ENCODE results near the gene CBX2. TPM values are rescaled to one million over a fixed set of nuclear protein-coding genes. Genes with fewer than 3 reads are reported as not detected.

Gene CBX2
- polyA plus RNA-seq, 1 of the 3 experiments (the other 2 are of a cell fraction) = 22.4 TPM

- ChIA-PET CTCF (interaction anchor here (0.9 to 7.1 kb wide), 6 partner anchors 7 to 86 kb away, joined by 4 to 65 read pairs (median 10); partner anchors contain the start of gene CBX4), POLR2A (interaction anchor here (1.8 kb wide), 1 partner anchor 17 kb away, joined by 7 read pairs; no protein-coding TSS in a partner anchor)
- peaks cover under 1% of the 10 kb centered on the region; the same call in 1 of the 2 replicates for H3K79me2 ChIP-seq (ENCODE audit: insufficient read depth)
- peaks cover 7% of the 10 kb centered on the region; the same call in 1 of the 2 replicates for H4K20me1 ChIP-seq (ENCODE audit: insufficient read depth)
- TF ChIP-seq ELF1 (IDR thresholded peaks at IDR 0.05) (no peak), NRF1 (IDR thresholded peaks at IDR 0.05; ENCODE audit: low read depth, low read length) (no peak), RAD21 (IDR thresholded peaks at IDR 0.05; ENCODE audit: low read length) (no peak), FOSL2 (IDR thresholded peaks at IDR 0.05; ENCODE audit: borderline replicate concordance, low read depth) (no peak), POLR2AphosphoS5 (IDR thresholded peaks at IDR 0.05; ENCODE audit: low read depth, low read length) (no peak), TAF1 (IDR thresholded peaks at IDR 0.05; ENCODE audit: borderline replicate concordance, low read depth, low read length) (no peak), RCOR1 (IDR thresholded peaks at IDR 0.05; ENCODE audit: low read length) (no peak), RFX5 (IDR thresholded peaks at IDR 0.05; ENCODE audit: low read length) (no peak), SMC3 (IDR thresholded peaks at IDR 0.05; ENCODE audit: low read depth, low read length) (no peak), SIN3A (IDR thresholded peaks at IDR 0.05; ENCODE audit: borderline replicate concordance, low read depth, low read length) (no peak), GABPA (IDR thresholded peaks at IDR 0.05; ENCODE audit: low read depth) (no peak), MAX (IDR thresholded peaks at IDR 0.05; ENCODE audit: low read depth) (no peak), FOXM1 (IDR thresholded peaks at IDR 0.05; ENCODE audit: low read depth) (no peak), EP300 (IDR thresholded peaks at IDR 0.05; ENCODE audit: borderline replicate concordance in 1 of 2, low read depth in 1 of 2, low read length in 1 of 2) (no peak), JUND (IDR thresholded peaks at IDR 0.05) (no peak)
- TF ChIP-seq, protein P1, sequence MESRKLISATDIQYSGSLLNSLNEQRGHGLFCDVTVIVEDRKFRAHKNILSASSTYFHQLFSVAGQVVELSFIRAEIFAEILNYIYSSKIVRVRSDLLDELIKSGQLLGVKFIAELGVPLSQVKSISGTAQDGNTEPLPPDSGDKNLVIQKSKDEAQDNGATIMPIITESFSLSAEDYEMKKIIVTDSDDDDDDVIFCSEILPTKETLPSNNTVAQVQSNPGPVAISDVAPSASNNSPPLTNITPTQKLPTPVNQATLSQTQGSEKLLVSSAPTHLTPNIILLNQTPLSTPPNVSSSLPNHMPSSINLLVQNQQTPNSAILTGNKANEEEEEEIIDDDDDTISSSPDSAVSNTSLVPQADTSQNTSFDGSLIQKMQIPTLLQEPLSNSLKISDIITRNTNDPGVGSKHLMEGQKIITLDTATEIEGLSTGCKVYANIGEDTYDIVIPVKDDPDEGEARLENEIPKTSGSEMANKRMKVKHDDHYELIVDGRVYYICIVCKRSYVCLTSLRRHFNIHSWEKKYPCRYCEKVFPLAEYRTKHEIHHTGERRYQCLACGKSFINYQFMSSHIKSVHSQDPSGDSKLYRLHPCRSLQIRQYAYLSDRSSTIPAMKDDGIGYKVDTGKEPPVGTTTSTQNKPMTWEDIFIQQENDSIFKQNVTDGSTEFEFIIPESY (IDR thresholded peaks at IDR 0.05; ENCODE audit: borderline replicate concordance, low read depth) = no peak
- H3K4me1 ChIP-seq (ENCODE audit: control insufficient read depth in 1 of 2, insufficient read depth in 2 of 2, low read depth in 1 of 2, low read length in 1 of 2) = peaks cover 0 to 34% of the 10 kb centered on the region in 2 experiments; a peak in 2 of 4 replicates
- H3K4me2 ChIP-seq = no peak overlapping the region
- no peak overlapping the region for H3K27ac ChIP-seq (ENCODE audit: low read depth in 2 of 2, low read length in 1 of 2)
- WGBS (ENCODE audit: low lambda C conversion rate) = 87% methylated on average over 2 of the region's 2 CpGs
- H3K9me2 ChIP-seq = no peaks in the 10 kb centered on the region
- H3F3A ChIP-seq (replicated peaks; ENCODE audit: insufficient read depth) = peaks cover 7% of the 10 kb centered on the region
- H3K9me3 ChIP-seq = no peaks in the 10 kb centered on the region
- no peak overlapping the region for H3K4me3 ChIP-seq (ENCODE audit: low read depth in 2 of 2, low read length in 1 of 2)
- no peak for DNase-seq
- peaks cover 5 to 15% of the 10 kb centered on the region in 2 experiments for H3K36me3 ChIP-seq (replicated peaks in 1 of 2; ENCODE audit: control insufficient read depth in 1 of 2, insufficient read depth in 2 of 2, low read length in 1 of 2)
- no peak overlapping the region for H2AFZ ChIP-seq (ENCODE audit: low read depth)
- no peak overlapping the region for H3K9ac ChIP-seq
- no peaks in the 10 kb centered on the region for H3K27me3 ChIP-seq (ENCODE audit: insufficient read depth)
Measured at GRCh38 chr17:79829457-79829856, 51.5 kb downstream of the CBX2 start.

GRCh38 chr17:79830303-79830702 lies 52.4 kb downstream of the CBX2 start:
- WGBS (ENCODE audit: low lambda C conversion rate) = 92% methylated on average over 8 of the region's 8 CpGs
- POLR2A ChIA-PET = interaction anchor here (1.2 to 1.7 kb wide), 2 partner anchors 12 to 17 kb away, joined by 4 to 7 read pairs; no protein-coding TSS in a partner anchor
- Histone ChIP-seq H2AFZ (ENCODE audit: low read depth) (no peak overlapping the region), H3K4me2 (no peak overlapping the region), H4K20me1 (ENCODE audit: insufficient read depth) (peaks cover 15% of the 10 kb centered on the region; the same call in 1 of the 2 replicates), H3K9ac (no peak overlapping the region), H3K9me2 (no peaks in the 10 kb centered on the region), H3K4me1 (ENCODE audit: control insufficient read depth in 1 of 2, insufficient read depth in 2 of 2, low read depth in 1 of 2, low read length in 1 of 2) (peaks cover 0 to 34% of the 10 kb centered on the region in 2 experiments; a peak in 2 of 4 replicates), H3K27ac (ENCODE audit: low read depth in 2 of 2, low read length in 1 of 2) (no peak overlapping the region), H3K36me3 (replicated peaks in 1 of 2; ENCODE audit: control insufficient read depth in 1 of 2, insufficient read depth in 2 of 2, low read length in 1 of 2) (peaks cover 7 to 19% of the 10 kb centered on the region in 2 experiments), H3K27me3 (ENCODE audit: insufficient read depth) (no peaks in the 10 kb centered on the region), H3K9me3 (no peaks in the 10 kb centered on the region), H3K4me3 (ENCODE audit: low read depth in 2 of 2, low read length in 1 of 2) (no peak overlapping the region), H3F3A (replicated peaks; ENCODE audit: insufficient read depth) (peaks cover 7% of the 10 kb centered on the region), H3K79me2 (ENCODE audit: insufficient read depth) (peaks cover 8% of the 10 kb centered on the region; the same call in 1 of the 2 replicates)
- CTCF ChIA-PET = interaction anchor here (0.9 to 7.1 kb wide), 6 partner anchors 12 to 89 kb away, joined by 4 to 65 read pairs (median 10); partner anchors contain the start of gene CBX4
- no peak for DNase-seq
- TF ChIP-seq CTCF (IDR thresholded peaks at IDR 0.05) (no peak), TEAD4 (IDR thresholded peaks at IDR 0.05; ENCODE audit: borderline replicate concordance, insufficient read depth) (no peak), ELF1 (IDR thresholded peaks at IDR 0.05) (no peak), RAD21 (IDR thresholded peaks at IDR 0.05; ENCODE audit: low read length) (no peak), MEF2A (IDR thresholded peaks at IDR 0.05; ENCODE audit: borderline replicate concordance, low read depth) (no peak), USF1 (IDR thresholded peaks at IDR 0.05; ENCODE audit: borderline replicate concordance, low read depth) (no peak)

Measured in SK-N-SH (cell line).